Lower lobe of right lung (tissue), 2 donors: Measurements from ENCODE around the gene ELMO2. TPM values are rescaled to one million over a fixed set of nuclear protein-coding genes. Genes with fewer than 3 reads are reported as not detected.

Experiments
- ATAC-seq, 2 donors: fragments of 200-7000 bp; cut with Tn5 transposase; one replicate each; pipeline ENCODE4 v1.9.1; 2020 to 2022; ENCODE audit warnings: mild to moderate bottlenecking in 2 of 2, moderate library complexity in 2 of 2
- DNase-seq: peaks from one replicate; pipeline ENCODE4 v3.0.0-alpha.2; 2020
- H3K27ac ChIP-seq: fragments of 200-600 bp; one replicate; pipeline ENCODE4 v1.8.0; 2022
- H3K27me3 ChIP-seq: fragments of 200-600 bp; one replicate; pipeline ENCODE4 v1.8.0; 2022; ENCODE audit warnings: low read depth
- H3K36me3 ChIP-seq: fragments of 200-600 bp; one replicate; pipeline ENCODE4 v1.8.0; 2022; ENCODE audit warnings: mild to moderate bottlenecking
- H3K4me1 ChIP-seq: fragments of 200-600 bp; one replicate; pipeline ENCODE4 v1.8.0; 2022
- H3K4me3 ChIP-seq: fragments of 200-600 bp; one replicate; pipeline ENCODE4 v1.8.0; 2022; ENCODE audit warnings: mild to moderate bottlenecking
- H3K9me3 ChIP-seq: fragments of 200-600 bp; one replicate; pipeline ENCODE4 v1.8.0; 2022
- CTCF ChIP-seq: fragments of 200-600 bp; IDR thresholded peaks from one replicate; pipeline ENCODE4 v1.8.0; 2022; ENCODE audit warnings: antibody characterized with exemption, mild to moderate bottlenecking
- intact Hi-C: fragments of 100-400 bp; cut with DNase I; formaldehyde crosslinking; loops from one replicate; pipeline ENCODE4 v1.11.0; 2022
- total RNA-seq: library from RNA; stranded (reverse); fragmentation: NEBNext Ultra II Directional; extraction: Animal tissue kit (Norgen Biotek cat#: 25700); gene quantifications from one replicate; pipeline ENCODE4 v1.2.1, GENCODE V29; 2021
- donor health status: DM: no; HTN: yes; CAD: no; lungs with severe emphysema.

The ELMO2 gene
- total RNA-seq, 1 donor from 2014 or later, result 61.9 TPM

GRCh38 chr20:46435146-46435545 lies 28.7 kb upstream of the ELMO2 start:
- H3K27ac ChIP-seq, result no peak overlapping the region
- ATAC-seq, result no peak
- no peaks in the 10 kb centered on the region for H3K4me1 ChIP-seq
- H3K27me3 ChIP-seq, result peaks cover 9% of the 10 kb centered on the region
- H3K9me3 ChIP-seq, result no peaks in the 10 kb centered on the region
- intact Hi-C loops, result no loop called here
- H3K4me3 ChIP-seq, result no peak overlapping the region
- H3K36me3 ChIP-seq, result no peaks in the 10 kb centered on the region
- DNase-seq, result no peak
- TF ChIP-seq CTCF, result no peak

GRCh38 chr20:46434597-46434996 lies 28.2 kb upstream of the ELMO2 start:
- no peak for TF ChIP-seq CTCF
- Histone ChIP-seq H3K27ac (no peak overlapping the region), H3K27me3 (peaks cover 9% of the 10 kb centered on the region), H3K4me3 (no peak overlapping the region), H3K36me3 (no peaks in the 10 kb centered on the region), H3K9me3 (no peaks in the 10 kb centered on the region), H3K4me1 (no peaks in the 10 kb centered on the region)
- DNase-seq (no peak), ATAC-seq (no peak)
- intact Hi-C loops, result no loop called here

- ATAC-seq (no peak), DNase-seq (no peak)
- no peak for TF ChIP-seq CTCF
- Histone ChIP-seq H3K4me1 (no peaks in the 10 kb centered on the region), H3K36me3 (no peaks in the 10 kb centered on the region), H3K9me3 (no peaks in the 10 kb centered on the region), H3K27ac (no peak overlapping the region), H3K27me3 (peaks cover 17% of the 10 kb centered on the region), H3K4me3 (no peak overlapping the region)
- intact Hi-C loops, result no loop called here
Measured at GRCh38 chr20:46433051-46433450, 26.6 kb upstream of the ELMO2 start.

GRCh38 chr20:46430921-46431712 lies 24.7 kb upstream of the ELMO2 start:
- TF ChIP-seq CTCF, result no peak
- Histone ChIP-seq H3K27ac (no peak overlapping the region), H3K36me3 (no peaks in the 10 kb centered on the region), H3K4me3 (no peak overlapping the region), H3K27me3 (peaks cover 29% of the 10 kb centered on the region), H3K9me3 (no peaks in the 10 kb centered on the region), H3K4me1 (no peaks in the 10 kb centered on the region)
- ATAC-seq (no peak), DNase-seq (no peak)
- intact Hi-C loops, result no loop called here

- intact Hi-C loops, result no loop called here
- H3K36me3 ChIP-seq, result no peaks in the 10 kb centered on the region
- H3K27ac ChIP-seq, result no peak overlapping the region
- no peaks in the 10 kb centered on the region for H3K4me1 ChIP-seq
- DNase-seq (no peak), ATAC-seq (no peak)
- H3K9me3 ChIP-seq, result no peaks in the 10 kb centered on the region
- peaks cover 35% of the 10 kb centered on the region for H3K27me3 ChIP-seq
- H3K4me3 ChIP-seq, result no peak overlapping the region
- TF ChIP-seq CTCF, result no peak
Measured at GRCh38 chr20:46427384-46427783, 21.0 kb upstream of the ELMO2 start.
